LHCN-M2 (cell line): Measurements from ENCODE around the gene SH3PXD2A. TPM values are rescaled to one million over a fixed set of nuclear protein-coding genes. Genes with fewer than 3 reads are reported as not detected.
A peak's percentile ranks its signal among the peaks of the same experiment; 100 is the strongest.
"Not testable (repeated sequence)": the region's sequence is repeated elsewhere in the genome, so short reads cannot be mapped to it uniquely, and the experiment has no call there.

Experiments
- DNase-seq: peaks from one replicate; pipeline ENCODE4 v3.0.0-alpha.2; 2012; ENCODE audit warnings: low read depth
- total RNA-seq: library from RNA; depleted of rRNA; stranded (reverse); fragments of >200 nt; gene quantifications from 2 replicates; pipeline ENCODE4 v1.2.3, GENCODE V29; 2014

SH3PXD2A gene
- total RNA-seq, 1 experiment from 2014 or later = 18.4 TPM

DNA sequence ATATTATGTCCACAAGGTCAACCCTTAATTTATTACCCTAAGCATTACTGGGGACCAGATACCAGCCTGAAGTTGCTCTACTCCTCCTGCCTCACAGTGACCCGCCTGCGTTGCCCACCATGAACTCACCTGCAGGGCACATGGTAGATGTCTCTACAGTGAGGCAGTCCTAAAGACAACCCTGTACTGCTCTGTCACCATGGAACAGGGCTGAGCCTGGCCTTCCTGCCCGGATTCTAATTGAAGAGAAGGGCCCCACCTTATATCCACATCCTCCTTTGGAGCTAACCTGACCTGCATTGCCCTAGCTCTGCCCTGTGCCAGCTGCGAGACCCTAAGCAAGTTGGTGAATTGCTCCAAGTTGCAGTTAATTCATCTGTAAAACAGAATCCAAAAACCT lies 4.1 kb downstream of the SH3PXD2A start:
- DNase-seq = no peak

DNA sequence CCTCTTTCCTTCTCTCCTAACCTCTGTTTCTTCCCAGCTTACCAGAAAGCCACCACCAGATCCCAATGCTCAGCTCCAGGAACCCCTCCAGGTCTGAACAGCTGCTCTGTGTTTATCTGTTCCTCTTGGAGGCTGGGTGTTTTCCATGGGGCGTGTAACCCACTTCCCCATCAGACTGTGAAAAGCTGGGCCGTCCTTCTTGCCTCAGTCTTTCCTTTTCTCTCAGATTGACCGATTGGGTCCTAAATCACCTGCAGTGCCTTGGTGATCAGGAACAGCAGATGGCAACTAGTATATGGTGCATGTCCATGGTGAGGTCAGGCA lies 4.8 kb downstream of the SH3PXD2A start:
- DNase-seq = no peak

- peak; percentile 97 for DNase-seq
Observed at GRCh38 chr10:103849880-103850571, 5.3 kb downstream of the SH3PXD2A start.

GRCh38 chr10:103849212-103849877 lies 6.0 kb downstream of the SH3PXD2A start:
- no peak for DNase-seq

DNA sequence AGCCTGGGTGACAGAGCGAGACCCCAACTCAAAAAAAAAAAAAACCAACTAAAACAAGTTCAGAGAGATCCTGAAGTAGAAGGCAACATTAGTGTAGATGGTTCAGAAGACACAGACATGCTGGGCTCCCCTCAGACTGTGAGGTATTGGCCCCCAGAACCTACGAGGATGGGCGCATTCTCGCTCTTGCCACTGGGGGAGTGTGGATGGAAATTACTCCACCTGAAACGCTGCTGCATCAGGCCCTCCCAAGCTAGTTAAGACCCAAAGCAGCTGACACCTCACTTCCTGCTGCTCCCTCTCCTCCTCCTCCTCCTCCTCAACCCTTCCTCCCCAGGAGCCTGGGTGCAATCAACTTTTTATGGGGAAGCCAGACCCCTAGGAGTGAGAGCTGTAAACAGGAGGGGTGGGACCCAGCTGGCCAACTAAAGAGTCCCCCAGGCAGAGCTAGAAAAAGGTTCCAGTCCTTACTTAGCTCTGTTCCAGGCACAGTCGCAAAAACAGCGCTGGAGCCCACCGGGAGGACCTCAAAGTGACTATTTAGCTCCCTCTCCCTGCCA lies 7.4 kb downstream of the SH3PXD2A start:
- DNase-seq = no peak

GRCh38 chr10:103847346-103847745 lies 8.0 kb downstream of the SH3PXD2A start:
- DNase-seq = no peak

DNA sequence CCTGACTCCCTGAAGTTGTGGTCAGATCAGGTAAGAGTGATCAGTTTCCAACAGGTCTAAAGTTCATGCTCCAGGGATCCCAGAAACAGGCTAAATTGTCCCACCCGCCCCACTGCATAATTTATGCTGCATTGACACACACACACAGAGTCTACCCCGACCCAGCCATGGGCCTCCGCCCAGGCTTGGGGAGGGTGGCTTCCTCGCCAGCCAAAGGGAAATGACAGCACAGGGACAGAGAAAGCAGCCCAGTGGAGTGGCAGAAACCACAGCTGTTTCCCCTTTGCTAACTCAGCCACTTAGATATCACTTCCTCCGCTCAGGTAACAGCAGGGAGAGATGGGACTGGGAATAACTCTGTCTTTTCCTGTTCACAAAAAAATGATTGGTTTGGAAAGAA lies 9.4 kb downstream of the SH3PXD2A start:
- DNase-seq = no peak

- DNase-seq = not testable (repeated sequence)
Observed at GRCh38 chr10:103845346-103845745, 10.0 kb downstream of the SH3PXD2A start.

DNA sequence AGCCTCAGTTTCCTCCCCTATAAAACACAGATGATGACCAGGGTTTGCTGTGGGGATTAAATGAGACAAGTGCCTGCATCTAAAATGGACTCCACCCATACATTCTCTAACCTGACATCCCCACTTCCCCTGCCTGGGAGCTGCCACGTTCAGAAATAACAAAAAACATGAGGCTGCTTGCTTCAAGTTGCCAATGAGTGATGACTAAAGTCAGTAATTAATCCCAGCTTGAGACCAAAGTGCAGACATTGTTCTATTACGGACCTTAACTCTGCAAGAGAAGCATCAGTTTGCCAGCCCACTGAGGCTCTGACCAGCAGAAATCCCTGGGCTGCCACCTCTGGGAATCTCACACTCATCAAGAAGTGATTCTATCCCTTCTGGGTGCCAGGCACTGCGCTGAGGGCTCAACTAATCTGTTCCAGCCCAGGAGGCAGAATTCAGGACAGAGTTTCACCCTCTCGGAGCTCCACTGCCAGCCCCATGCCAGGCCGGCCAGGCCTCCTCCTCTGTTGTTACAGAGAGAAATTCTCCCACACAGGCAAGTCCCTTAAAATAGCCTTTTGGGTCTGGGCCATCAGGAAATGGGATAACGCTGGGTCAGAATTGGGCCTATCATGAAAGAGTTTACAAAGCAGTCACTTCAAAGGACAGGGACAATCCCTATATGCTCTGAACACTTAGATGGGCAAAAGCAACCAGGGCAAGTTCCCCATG lies 11.4 kb downstream of the SH3PXD2A start:
- no peak for DNase-seq

- DNase-seq = peak; percentile 62
Observed at GRCh38 chr10:103843045-103843444, 12.3 kb downstream of the SH3PXD2A start.

DNA sequence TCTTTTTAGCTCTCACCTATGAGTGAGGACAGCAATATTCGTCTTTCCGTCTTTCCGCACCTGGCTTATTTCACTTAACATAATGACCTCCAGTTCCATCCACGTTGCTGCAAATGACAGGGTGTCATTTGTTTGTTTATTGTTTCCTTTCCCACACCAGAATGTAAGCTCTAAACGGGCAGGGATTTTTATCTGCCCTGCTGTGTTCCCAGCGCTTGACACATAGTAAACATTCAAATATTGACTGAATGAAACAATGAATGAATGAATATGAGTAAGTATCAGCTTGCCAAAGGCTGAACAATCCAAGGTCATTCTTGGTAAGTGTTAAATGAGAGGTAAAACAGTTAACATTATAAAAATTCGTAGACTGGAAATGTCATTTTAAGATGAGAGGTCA lies 12.8 kb downstream of the SH3PXD2A start:
- no peak for DNase-seq

DNA sequence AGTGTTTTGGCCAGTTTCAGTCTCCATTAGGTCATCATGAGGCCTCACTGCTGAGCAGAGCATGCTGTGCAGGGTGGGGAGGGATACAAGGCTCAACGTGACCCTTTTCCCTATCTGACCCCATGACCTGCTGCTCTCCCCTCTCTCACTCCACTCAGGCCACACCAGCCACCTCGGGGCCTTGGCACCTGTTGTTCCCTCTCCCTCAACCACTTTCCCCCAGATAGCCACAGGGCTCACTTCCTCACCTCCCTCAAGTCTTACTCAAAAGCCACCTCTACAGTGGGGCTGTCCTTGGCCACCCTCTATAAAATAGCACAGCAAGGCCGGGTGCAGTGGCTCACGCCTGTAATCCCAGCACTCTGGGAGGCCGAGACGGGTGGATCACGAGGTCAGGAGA lies 13.9 kb downstream of the SH3PXD2A start:
- no peak for DNase-seq

DNA sequence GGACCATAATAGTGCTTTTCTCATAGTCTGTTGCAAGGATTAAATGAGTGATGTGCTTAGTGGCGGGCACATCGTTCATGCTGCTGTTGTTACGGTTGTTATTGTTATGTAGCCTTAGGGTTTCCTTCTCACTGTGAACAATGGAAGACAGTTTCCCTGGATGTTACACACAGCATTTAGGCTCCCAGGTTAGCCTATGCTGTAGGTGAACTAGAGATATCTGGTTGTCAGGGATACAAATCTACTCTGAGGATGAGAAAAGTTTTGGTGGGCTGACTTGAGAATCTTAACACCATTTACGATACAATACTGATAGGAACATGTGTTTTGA lies 14.7 kb downstream of the SH3PXD2A start:
- no peak for DNase-seq

DNA sequence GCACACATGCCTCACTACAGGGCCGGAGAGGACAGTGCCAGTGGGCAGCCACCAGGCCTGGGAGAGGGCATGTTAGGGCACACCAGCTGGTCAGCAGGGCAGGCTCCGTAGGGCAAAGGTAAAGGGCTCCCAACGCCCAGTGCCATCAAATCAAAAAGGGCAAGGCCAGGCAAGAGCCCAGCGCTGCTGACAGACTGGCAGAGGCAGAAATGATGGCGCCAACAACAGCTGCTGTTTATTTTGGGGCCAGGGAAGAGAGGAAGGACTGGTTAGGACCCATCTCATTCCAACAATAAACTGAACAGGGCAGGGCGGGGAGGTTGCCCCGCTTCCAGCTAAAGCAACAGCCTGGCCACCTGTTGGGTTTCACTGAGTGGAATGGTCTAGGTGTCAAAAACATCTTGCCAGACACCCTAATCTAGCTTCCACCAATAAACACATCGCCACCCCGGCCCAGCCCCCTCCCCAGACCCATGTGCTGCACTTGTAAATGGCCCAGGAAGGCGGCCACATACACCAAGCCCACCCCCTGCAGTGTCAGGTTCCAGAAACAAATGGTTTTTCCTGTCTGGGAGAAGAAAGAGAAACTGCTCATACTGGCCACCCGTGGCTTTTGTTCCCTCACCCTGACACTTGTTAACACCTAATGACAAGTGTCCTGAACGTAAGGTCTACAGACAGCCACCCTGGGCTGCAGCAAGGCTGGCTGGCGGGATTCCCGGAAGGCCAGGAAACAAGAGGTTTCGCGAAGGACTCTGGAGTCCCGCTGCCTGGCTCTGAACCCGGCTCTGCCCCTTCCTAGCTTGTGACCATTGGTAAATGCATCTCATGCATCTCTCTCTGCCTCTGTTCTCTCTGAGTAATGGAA lies 15.3 kb downstream of the SH3PXD2A start:
- DNase-seq = peak; percentile 73

- no peak for DNase-seq
Observed at GRCh38 chr10:103839519-103839871, 15.9 kb downstream of the SH3PXD2A start.

DNA sequence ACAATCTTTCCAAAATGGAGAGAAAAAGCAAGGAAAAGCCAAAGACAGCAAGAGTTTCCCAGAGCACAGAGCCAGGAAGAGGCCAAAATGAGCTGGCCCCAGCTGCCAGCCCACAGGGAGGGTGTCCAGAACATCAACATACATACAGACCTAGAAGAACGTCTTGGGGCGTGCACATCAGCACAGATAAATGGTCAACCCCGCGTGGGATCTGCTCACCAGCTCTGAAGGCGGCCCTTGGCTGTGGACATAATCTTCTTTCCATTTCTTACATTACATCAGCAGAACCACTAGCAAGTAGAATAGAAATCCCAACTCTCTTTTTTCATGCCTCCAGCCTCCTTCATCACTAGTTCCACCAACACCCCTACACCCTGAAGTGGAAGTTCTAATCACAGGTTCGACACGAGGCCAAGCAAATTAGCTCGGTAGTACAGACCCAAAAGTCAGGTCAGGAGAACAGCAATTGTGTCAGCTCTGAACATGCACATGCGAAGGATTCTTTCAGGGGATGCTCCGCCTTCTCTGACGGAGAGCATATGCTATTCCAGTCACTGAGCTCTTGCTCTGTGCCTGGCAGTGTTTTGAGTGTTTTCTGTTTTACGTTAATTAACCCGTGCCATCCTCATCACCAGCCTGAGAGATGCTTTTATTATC lies 16.4 kb downstream of the SH3PXD2A start:
- DNase-seq = no peak

DNA sequence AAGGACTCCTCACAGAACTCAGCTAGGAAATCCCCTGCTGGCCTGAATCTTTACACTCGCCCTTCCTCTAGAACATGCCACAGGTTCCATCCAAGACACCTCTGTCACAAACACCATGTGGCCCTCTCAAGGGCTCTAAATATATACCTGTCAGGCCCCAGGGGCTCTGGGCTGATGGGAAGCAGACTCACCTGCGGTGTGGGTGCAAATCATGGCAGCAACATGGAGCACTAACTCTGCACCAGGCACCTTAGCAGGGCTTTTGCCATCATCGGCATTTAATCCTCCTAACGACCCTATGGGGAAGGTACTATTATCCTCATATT lies 17.3 kb downstream of the SH3PXD2A start:
- no peak for DNase-seq

- DNase-seq = no peak
Observed at GRCh38 chr10:103837370-103838069, 17.9 kb downstream of the SH3PXD2A start.

DNA sequence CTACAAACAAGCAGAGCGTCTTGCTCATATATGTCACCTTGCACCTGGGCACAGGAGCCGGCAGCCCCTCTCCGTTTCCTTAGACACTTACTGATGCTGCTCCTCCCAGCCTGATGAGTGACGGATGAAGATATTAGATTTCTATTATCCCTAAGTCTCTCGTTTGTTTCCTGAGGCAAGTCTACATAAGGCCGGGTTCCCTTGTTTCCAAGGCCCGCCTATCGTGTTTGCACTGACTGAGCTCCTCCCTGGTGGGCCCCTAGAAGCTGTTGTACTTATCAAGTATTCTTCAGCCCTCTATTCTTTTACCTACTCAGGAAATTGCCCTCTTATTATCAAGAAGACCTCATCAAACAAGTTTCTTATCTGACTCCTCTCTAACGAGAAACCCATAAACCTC lies 18.5 kb downstream of the SH3PXD2A start:
- no peak for DNase-seq

DNA sequence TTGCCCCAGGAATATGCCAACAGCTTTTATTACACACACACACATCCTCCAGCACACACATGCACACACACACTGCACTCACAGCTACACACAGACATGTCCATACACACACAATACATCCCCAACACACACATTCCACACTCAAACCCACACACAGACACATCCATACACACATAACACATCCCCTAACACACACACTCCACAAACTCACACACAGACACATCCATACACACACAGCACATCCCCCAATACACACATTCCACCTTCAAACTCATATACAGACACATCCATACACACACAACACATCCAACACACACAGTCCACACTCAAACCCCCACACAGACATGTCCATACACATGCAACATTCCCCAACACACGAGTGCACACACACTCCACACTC lies 19.1 kb downstream of the SH3PXD2A start:
- DNase-seq = no peak
